ENCODE results near the gene ATXN7L2.

ATXN7L2 gene

GRCh38 chr1:109528712-109529111 lies 45.0 kb downstream of the ATXN7L2 start:
- DNase-seq (ENCODE audit: low spot score), result no peak

GRCh38 chr1:109529881-109530456 lies 46.3 kb downstream of the ATXN7L2 start:
- TF ChIP-seq CTCF (IDR thresholded peaks at IDR 0.05; ENCODE audit: extremely low read depth, missing control alignments), result no peak
- no peak for DNase-seq (ENCODE audit: low spot score)

More at GRCh38 chr1:109528712-109529111, 45.0 kb downstream of the ATXN7L2 start:
- TF ChIP-seq CTCF (IDR thresholded peaks at IDR 0.05; ENCODE audit: extremely low read depth, missing control alignments), result no peak

- TF ChIP-seq CTCF (IDR thresholded peaks at IDR 0.05; ENCODE audit: extremely low read depth, missing control alignments), result no peak
- no peak for DNase-seq (ENCODE audit: low spot score)
Observed at GRCh38 chr1:109530457-109531087, 46.9 kb downstream of the ATXN7L2 start.

- DNase-seq (ENCODE audit: low spot score), result no peak
- no peak for TF ChIP-seq CTCF (IDR thresholded peaks at IDR 0.05; ENCODE audit: extremely low read depth, missing control alignments)
Observed at GRCh38 chr1:109531380-109531779, 47.7 kb downstream of the ATXN7L2 start.

GRCh38 chr1:109531826-109532364 lies 48.2 kb downstream of the ATXN7L2 start:
- DNase-seq (ENCODE audit: low spot score), result no peak
- TF ChIP-seq CTCF (IDR thresholded peaks at IDR 0.05; ENCODE audit: extremely low read depth, missing control alignments), result no peak

DNA sequence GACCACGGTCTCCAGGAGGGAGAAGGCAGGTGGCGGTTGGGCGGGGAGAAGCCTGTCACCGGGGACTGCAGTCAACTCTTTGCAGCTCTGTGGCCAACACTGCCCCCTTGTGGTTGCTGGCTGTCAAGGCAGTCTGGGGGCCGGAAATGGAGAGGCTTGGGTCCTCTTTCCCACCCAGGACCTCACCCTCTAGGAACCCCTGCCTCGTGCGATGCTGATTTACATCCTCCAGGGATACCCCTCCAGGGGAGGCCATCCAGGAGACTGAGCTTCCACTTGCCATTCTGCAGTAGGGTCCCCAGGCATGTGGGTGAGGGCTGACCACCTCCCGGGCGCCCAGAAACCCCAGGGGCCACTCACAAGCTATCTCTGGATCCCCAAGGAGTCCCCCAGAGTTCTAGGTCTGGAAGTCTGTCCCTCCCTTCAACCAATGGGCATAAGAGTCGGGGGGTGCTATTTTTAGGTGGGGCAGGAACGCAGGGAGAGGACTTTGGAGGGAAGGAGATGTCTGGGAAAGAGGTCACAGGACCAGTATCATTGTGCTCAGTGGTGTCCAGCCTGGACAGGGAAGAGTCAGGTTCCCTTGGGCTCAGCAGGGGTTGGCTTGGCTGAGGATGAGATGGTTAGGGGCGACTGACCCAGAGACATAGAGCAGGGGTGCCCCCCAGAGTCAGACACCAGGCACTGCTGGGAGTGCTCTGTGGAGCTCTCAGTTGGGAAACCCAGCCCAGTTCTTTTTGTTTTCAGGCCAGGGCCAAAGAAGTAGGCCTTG lies 48.8 kb downstream of the ATXN7L2 start:
- peak; percentile 84 for DNase-seq (ENCODE audit: low spot score)
- TF ChIP-seq CTCF (IDR thresholded peaks at IDR 0.05; ENCODE audit: extremely low read depth, missing control alignments), result peak; percentile 94
